ENCODE measurements around the gene SORCS3. TPM values are rescaled to one million over a fixed set of nuclear protein-coding genes. Genes with fewer than 3 reads are reported as not detected.

The SORCS3 gene
- total RNA-seq, 3 donors from 2014 or later (not counting 1 experiment from before 2014, with no cell fraction given), result 0.05 to 0.09 TPM; not detected in 1

DNA sequence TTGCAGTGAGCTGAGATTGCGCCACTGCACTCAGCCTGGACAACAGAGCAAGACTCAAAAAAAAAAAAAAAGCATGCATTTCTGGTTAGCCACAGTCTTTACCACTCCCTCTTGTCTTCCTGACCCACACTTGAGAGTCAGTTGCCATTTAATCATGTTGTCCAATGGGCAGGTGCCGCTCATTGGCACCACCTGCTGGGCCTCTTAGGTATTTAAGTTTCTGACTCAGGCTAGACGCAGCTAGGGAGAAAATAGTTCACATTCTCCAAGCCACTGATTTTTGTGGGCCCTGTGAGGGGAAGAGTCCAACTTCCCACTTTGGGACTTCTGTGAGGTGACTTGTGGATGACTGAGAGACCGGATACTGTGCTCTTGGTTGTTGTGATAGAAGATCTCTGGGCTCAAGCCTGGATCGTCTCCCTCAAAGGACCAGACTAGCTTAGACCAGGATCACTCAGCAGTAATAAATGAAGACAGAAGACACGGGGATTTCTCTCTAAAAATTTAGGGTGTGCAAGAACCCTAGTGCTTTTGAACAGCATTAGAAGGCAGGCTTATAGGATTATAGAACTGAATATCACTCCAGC, 26.8 kb upstream of the SORCS3 start:
- Histone ChIP-seq H3K36me3 (ENCODE audit: control insufficient read depth, insufficient read depth, low read length) (no peaks in the 10 kb centered on the region), H3K4me3 (ENCODE audit: low read length) (no peak overlapping the region), H3K27ac (ENCODE audit: low read length) (no peak overlapping the region), H3K4me1 (ENCODE audit: control insufficient read depth, insufficient read depth, low read length) (no peaks in the 10 kb centered on the region), H3K27me3 (ENCODE audit: control insufficient read depth, insufficient read depth, low read length) (no peaks in the 10 kb centered on the region), H3K9me3 (ENCODE audit: control insufficient read depth, insufficient read depth, low read length) (no peaks in the 10 kb centered on the region)
- Mint-ChIP-seq H3K36me3 (no peaks in the 10 kb centered on the region), H3K4me1 (no peaks in the 10 kb centered on the region), H3K27ac (no peak overlapping the region), H3K27me3 (ENCODE audit: low read depth in 2 of 2) (peaks cover 7 to 12% of the 10 kb centered on the region in 2 donors), H3K9me3 (no peaks in the 10 kb centered on the region), H3K4me3 (no peak overlapping the region)
- DNase-seq (peak in 1 of 2 donors; percentile 39), ATAC-seq (no peak)
- intact Hi-C loops (cut with micrococcal nuclease), result no loop called here
- TF ChIP-seq, protein P1, sequence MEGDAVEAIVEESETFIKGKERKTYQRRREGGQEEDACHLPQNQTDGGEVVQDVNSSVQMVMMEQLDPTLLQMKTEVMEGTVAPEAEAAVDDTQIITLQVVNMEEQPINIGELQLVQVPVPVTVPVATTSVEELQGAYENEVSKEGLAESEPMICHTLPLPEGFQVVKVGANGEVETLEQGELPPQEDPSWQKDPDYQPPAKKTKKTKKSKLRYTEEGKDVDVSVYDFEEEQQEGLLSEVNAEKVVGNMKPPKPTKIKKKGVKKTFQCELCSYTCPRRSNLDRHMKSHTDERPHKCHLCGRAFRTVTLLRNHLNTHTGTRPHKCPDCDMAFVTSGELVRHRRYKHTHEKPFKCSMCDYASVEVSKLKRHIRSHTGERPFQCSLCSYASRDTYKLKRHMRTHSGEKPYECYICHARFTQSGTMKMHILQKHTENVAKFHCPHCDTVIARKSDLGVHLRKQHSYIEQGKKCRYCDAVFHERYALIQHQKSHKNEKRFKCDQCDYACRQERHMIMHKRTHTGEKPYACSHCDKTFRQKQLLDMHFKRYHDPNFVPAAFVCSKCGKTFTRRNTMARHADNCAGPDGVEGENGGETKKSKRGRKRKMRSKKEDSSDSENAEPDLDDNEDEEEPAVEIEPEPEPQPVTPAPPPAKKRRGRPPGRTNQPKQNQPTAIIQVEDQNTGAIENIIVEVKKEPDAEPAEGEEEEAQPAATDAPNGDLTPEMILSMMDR (IDR thresholded peaks at IDR 0.05), result peak; percentile 14
- 78% methylated on average over 6 of the region's 6 CpGs for WGBS (ENCODE audit: insufficient coverage)

DNA sequence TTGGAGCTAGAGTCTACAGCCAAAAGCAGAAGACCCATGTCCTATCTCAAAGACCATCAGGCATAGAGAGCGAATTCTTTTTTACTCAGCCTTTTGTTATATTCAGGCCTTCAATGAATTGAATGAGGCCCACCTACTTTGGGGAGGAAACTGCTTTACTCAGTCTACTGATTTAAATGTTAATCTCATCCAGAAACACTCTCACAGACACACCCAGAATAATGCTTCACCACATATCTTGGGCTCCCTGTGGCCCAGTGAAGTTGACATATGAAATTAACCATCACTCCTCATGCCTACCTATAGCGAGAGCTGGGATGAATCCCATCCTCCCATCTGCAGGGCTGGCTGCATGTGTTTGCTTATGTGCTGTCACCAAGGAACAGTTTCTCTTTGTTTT, 26.0 kb upstream of the SORCS3 start:
- no peaks in the 10 kb centered on the region for H3K4me1 ChIP-seq (ENCODE audit: control insufficient read depth, insufficient read depth, low read length)
- H3K27me3 Mint-ChIP-seq (ENCODE audit: low read depth in 2 of 2), result peaks cover 9 to 12% of the 10 kb centered on the region in 2 donors

DNA sequence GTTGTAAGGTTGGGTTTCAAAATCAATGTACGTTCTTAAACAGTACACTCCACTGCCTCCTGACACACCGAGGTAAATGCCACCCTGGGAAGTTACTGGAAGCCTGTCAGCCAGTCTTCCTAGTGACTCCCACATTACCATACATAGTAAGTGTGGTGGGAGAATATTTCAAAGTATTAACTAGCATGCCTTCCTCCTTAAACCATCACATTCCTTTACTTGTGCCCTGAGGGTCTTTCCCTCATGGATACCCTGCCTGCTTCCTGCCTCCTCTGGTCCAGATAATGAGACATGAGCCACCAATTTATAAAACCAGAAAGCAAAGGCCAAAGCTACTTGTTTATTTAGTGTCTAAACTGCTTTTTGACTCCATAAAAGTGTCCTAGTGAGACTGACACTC, 23.3 kb upstream of the SORCS3 start:
- Histone ChIP-seq H3K4me3 (ENCODE audit: low read length) (no peak overlapping the region), H3K9me3 (ENCODE audit: control insufficient read depth, insufficient read depth, low read length) (no peaks in the 10 kb centered on the region), H3K4me1 (ENCODE audit: control insufficient read depth, insufficient read depth, low read length) (no peaks in the 10 kb centered on the region), H3K27me3 (ENCODE audit: control insufficient read depth, insufficient read depth, low read length) (peaks cover 5% of the 10 kb centered on the region), H3K27ac (ENCODE audit: low read length) (no peak overlapping the region), H3K36me3 (ENCODE audit: control insufficient read depth, insufficient read depth, low read length) (no peaks in the 10 kb centered on the region)
- DNase-seq (no peak), ATAC-seq (no peak)
- 100% methylated on average over 1 of the region's 2 CpGs for WGBS (ENCODE audit: insufficient coverage)
- intact Hi-C loops (cut with micrococcal nuclease), result no loop called here
- H3K27me3 Mint-ChIP-seq (ENCODE audit: low read depth in 2 of 2), result peaks cover 13 to 15% of the 10 kb centered on the region in 2 donors
- no peaks in the 10 kb centered on the region for H3K4me1 Mint-ChIP-seq
- H3K36me3 Mint-ChIP-seq, result no peaks in the 10 kb centered on the region
- TF ChIP-seq, protein P1 (IDR thresholded peaks at IDR 0.05), result no peak
- H3K27ac Mint-ChIP-seq, result no peak overlapping the region
- no peaks in the 10 kb centered on the region for H3K9me3 Mint-ChIP-seq
- no peak overlapping the region for H3K4me3 Mint-ChIP-seq

More for the DNA sequence above, 26.0 kb upstream of the SORCS3 start:
- no peak overlapping the region for H3K27ac Mint-ChIP-seq
- no peaks in the 10 kb centered on the region for H3K9me3 Mint-ChIP-seq
- no peaks in the 10 kb centered on the region for H3K4me1 Mint-ChIP-seq
- H3K4me3 Mint-ChIP-seq, result no peak overlapping the region
- TF ChIP-seq, protein P1 (IDR thresholded peaks at IDR 0.05), result no peak
- H3K36me3 Mint-ChIP-seq, result no peaks in the 10 kb centered on the region
- ATAC-seq (no peak), DNase-seq (no peak)
- H3K9me3 ChIP-seq (ENCODE audit: control insufficient read depth, insufficient read depth, low read length), result no peaks in the 10 kb centered on the region
- H3K36me3 ChIP-seq (ENCODE audit: control insufficient read depth, insufficient read depth, low read length), result no peaks in the 10 kb centered on the region
- WGBS (ENCODE audit: insufficient coverage), result 78% methylated on average over 2 of the region's 2 CpGs
- intact Hi-C loops (cut with micrococcal nuclease), result no loop called here
- H3K4me3 ChIP-seq (ENCODE audit: low read length), result no peak overlapping the region
- H3K27me3 ChIP-seq (ENCODE audit: control insufficient read depth, insufficient read depth, low read length), result no peaks in the 10 kb centered on the region
- H3K27ac ChIP-seq (ENCODE audit: low read length), result no peak overlapping the region

DNA sequence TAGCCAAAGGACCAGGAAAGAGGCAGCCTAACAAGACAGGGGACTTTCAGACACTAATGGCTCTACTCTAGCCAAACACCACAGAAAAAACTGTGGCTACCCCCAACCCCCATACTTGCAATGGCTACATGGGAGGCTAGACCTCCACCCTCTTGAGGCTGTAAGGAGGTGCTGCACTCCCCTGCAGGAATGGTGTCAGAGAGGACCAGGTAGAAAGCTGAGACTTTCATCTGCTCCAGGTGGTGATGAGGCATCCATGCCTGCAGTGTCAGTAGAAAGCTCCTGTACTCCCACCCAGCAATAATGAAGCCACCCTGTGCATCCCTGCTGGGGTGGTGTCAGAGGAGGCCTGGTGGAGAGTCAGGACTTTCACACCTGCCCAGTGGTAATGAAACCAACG, 18.9 kb upstream of the SORCS3 start:
- no peak overlapping the region for H3K4me3 Mint-ChIP-seq
- Histone ChIP-seq H3K27ac (ENCODE audit: low read length) (no peak overlapping the region), H3K4me1 (ENCODE audit: control insufficient read depth, insufficient read depth, low read length) (no peaks in the 10 kb centered on the region), H3K4me3 (ENCODE audit: low read length) (no peak overlapping the region), H3K27me3 (ENCODE audit: control insufficient read depth, insufficient read depth, low read length) (peaks cover 8% of the 10 kb centered on the region), H3K9me3 (ENCODE audit: control insufficient read depth, insufficient read depth, low read length) (no peaks in the 10 kb centered on the region), H3K36me3 (ENCODE audit: control insufficient read depth, insufficient read depth, low read length) (no peaks in the 10 kb centered on the region)
- H3K9me3 Mint-ChIP-seq, result peaks cover 0 to 2% of the 10 kb centered on the region in 2 donors
- H3K4me1 Mint-ChIP-seq, result no peaks in the 10 kb centered on the region
- ATAC-seq (no peak), DNase-seq (no peak)
- H3K36me3 Mint-ChIP-seq, result no peaks in the 10 kb centered on the region
- intact Hi-C loops (cut with micrococcal nuclease), result no loop called here
- WGBS (ENCODE audit: insufficient coverage), result no CpG with 5 or more reads among the region's 1 CpG
- TF ChIP-seq, protein P1 (IDR thresholded peaks at IDR 0.05), result no peak
- H3K27ac Mint-ChIP-seq, result no peak overlapping the region
- peaks cover 26 to 36% of the 10 kb centered on the region in 2 donors for H3K27me3 Mint-ChIP-seq (ENCODE audit: low read depth in 2 of 2)

Data from natural killer cell (primary cell).